Measurements from ENCODE around the gene HCN4.

GRCh38 chr15:73398861-73399260 lies 30.1 kb upstream of the HCN4 start:
- no peak for TF ChIP-seq CTCF (conservative IDR thresholded peaks at IDR 0.05; ENCODE audit: low read length)
- no peak for TF ChIP-seq EZH2phosphoT487 (IDR thresholded peaks at IDR 0.05; ENCODE audit: borderline replicate concordance)

All from Loucy (cell line).